NCI-H446 (cell line): ENCODE results near the gene PGM2.
A peak's percentile ranks its signal among the peaks of the same experiment; 100 is the strongest.
"Not testable (repeated sequence)": the region's sequence is repeated elsewhere in the genome, so short reads cannot be mapped to it uniquely, and the experiment has no call there.

ENCODE experiments used
- DNase-seq, 2 experiments: peaks; one replicate each; lab custom pipeline; 2025; lab: John Stamatoyannopoulos, UW

Gene PGM2

GRCh38 chr4:37826295-37827029 is at the start of gene PGM2:
Gene PGM2 (plus strand): TSS chr4:37826686. CDS start chr4:37826733, 47 bp downstream.
- DNase-seq, result peak; percentile 68 to 81

DNA sequence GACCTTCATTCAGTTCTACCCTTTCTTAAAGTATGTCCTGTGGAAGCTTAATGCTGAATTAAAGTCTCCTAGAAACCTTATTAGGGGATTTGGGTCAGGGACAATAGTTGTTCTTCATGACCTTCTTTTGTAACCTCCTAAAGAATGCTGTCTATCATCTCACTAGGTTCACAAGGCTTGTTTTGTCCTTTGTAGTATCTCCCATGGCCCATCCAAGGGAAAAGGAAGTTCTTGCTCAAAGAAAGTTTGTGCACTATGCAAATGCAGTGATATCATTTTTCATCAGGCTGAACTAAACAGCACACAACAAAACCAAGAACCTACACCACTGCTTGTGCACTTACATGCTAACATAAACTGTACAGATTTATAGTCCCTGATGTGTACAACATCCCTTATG is 46.6 kb upstream of the PGM2 start:
- DNase-seq, result no peak

- DNase-seq, result no peak
These were observed 45.9 kb upstream of the PGM2 start for GRCh38 chr4:37780444-37781130.

GRCh38 chr4:37781131-37781455 is 45.4 kb upstream of the PGM2 start:
- no peak for DNase-seq

DNA sequence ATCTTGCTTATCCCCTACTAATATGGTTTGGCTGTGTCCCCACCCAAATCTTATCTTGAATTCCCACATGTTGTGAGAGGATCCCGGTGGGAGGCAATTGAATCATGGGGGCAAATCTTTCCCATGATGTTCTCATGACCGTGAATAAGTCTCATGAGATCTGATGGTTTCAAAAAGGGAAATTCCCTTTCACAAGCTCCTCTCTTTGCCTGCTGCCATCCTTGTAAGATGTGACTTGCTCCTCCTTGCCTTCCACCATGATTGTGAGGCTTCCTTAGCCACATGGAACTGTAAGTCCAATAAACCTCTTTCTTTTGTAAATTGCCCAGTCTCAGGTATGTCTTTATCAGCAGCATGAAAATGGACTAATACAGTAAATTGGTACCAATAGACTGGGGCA is 40.2 kb upstream of the PGM2 start:
- not testable (repeated sequence) for DNase-seq

GRCh38 chr4:37787883-37788460 is 38.5 kb upstream of the PGM2 start:
- not testable (repeated sequence) for DNase-seq

DNA sequence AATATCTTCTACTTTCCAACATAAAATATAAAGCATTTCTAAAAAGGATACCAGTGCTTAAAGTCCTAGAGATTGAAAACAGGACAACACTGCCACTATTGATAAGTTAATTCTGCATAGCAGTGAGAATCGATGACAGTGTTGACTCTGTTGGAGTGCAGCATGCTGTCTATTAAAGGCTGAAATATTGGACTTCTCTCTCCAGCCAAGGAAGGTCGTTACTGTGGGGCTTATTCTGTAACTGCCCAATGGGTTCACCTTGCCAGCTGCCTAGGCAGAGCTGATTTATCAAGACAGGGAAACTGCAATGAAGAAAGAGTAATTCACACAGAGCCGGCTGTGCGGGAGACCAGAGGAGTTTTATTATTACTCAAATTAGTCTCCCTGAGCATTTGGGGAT is 37.7 kb upstream of the PGM2 start:
- no peak for DNase-seq

GRCh38 chr4:37792241-37792640 is 34.2 kb upstream of the PGM2 start:
- DNase-seq, result no peak

- DNase-seq, result peak; percentile 48 to 84
These were observed 32.9 kb upstream of the PGM2 start for GRCh38 chr4:37793562-37793961.

DNA sequence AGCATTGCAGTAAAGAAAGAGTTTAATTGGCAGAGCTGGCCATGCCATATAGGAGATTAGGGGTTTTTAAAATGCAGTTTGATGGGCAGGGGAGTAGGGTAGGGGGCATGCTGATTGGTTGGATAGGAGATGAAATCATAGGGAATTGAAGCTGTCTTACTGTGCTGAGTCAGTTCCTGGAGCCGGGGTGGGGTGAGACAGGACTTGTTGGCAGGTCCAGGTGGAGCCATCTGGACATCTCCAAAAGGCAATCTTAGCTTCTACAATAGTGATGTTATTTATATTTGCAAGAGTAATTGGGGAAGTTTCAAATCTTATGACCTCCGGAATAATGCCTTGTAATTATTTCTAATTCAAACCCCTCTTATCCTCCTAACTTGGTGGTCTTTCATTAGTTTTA is 32.4 kb upstream of the PGM2 start:
- DNase-seq, result peak; percentile 62 to 84

DNA sequence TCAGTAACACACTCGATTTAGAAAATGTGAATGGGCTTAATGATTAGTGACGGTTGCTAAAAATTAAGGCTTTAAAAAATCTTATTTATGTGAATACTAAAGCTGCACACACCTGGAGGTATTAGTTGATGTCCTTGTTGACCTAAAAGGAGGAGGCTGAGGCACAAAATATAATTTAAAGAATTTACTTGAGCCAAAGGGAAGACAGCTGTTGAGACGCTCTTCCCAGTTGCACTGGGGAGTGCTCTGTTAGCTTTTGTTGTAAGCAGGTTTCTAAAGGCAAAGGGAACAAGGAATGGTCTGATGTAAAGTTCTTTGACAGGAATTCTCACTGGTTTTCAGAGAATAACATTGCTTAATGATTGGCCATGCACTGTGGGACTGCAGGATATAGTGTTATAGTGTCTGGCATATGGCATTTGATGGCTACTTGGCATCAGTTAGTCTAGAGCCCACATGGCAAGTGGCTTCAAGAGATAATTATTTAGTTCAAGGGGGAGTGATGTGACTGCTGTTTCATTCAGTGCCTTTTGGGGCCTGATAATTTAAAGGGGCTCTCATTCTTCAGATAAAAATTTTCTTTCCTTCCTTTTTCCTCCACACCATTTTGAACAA is 30.8 kb upstream of the PGM2 start:
- DNase-seq, result peak in 1 of 2 experiments; percentile 41

GRCh38 chr4:37797374-37797773 is 29.1 kb upstream of the PGM2 start:
- no peak for DNase-seq

DNA sequence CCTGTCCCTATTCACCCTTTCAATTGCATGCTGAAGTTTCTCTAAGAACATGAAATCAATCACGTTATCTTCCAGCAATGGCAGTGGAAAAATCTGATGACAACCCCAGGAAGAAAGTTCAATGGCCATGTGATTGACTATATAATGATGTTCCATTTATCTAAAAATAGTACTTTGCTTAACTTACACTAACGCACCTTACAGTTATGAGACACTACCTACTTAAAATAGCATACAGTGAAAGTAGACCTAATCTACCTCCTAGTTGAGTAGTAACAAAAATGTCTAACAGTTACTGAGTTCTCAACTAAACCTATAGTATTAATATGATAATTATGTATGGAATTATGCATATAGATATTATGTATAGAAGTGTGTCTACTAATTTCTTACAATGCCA is 28.6 kb upstream of the PGM2 start:
- DNase-seq, result no peak

DNA sequence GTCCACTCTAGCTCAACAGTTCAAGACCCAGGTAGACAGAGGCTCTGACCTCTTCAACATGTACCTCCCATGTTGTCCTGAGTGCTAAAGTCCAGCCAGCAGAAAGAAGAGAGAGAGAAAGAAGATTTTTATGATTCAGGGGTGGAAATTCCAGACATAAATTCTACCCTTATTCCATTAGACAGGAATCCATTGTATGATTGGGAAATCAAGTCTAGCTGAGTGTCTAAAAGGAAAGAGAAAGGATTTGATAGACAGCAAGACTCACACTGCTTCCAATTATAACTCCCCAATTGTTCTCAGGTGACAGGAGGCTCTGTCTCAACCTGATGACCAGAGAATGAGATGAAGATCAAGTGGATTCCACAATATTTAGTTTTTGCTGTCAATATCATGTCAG is 27.9 kb upstream of the PGM2 start:
- no peak for DNase-seq

- no peak for DNase-seq
These were observed 26.4 kb upstream of the PGM2 start for GRCh38 chr4:37799941-37800554.

- peak in 1 of 2 experiments; percentile 74 for DNase-seq
These were observed 24.3 kb upstream of the PGM2 start for GRCh38 chr4:37802068-37802666.

GRCh38 chr4:37803348-37803973 is 23.0 kb upstream of the PGM2 start:
- peak; percentile 28 to 59 for DNase-seq

- DNase-seq, result no peak
These were observed 21.4 kb upstream of the PGM2 start for GRCh38 chr4:37805091-37805490.

GRCh38 chr4:37812713-37813112 is 13.8 kb upstream of the PGM2 start:
- no peak for DNase-seq

- DNase-seq, result no peak
These were observed 10.9 kb upstream of the PGM2 start for GRCh38 chr4:37815591-37815990.

GRCh38 chr4:37816006-37816405 is 10.5 kb upstream of the PGM2 start:
- no peak for DNase-seq

- no peak for DNase-seq
These were observed 9.8 kb upstream of the PGM2 start for GRCh38 chr4:37816719-37817118.
